ENCODE data around the gene CBLIF.
"Not testable (repeated sequence)": the region's sequence is repeated elsewhere in the genome, so short reads cannot be mapped to it uniquely, and the experiment has no call there.

The CBLIF gene

GRCh38 chr11:59849129-59849528 lies 3.8 kb upstream of the CBLIF start:
- TF ChIP-seq CTCF (IDR thresholded peaks at IDR 0.05; ENCODE audit: low read depth, low read length, missing control alignments) = no peak
- no peak overlapping the region for H3K4me3 ChIP-seq (ENCODE audit: low read depth, low read length)
- in situ Hi-C loops (cut with HindIII; ENCODE audit: low sequenced_read_pairs) = no loop called here
- no peak for DNase-seq (ENCODE audit: low read depth)

- DNase-seq (ENCODE audit: low read depth); in situ Hi-C loops (cut with HindIII; ENCODE audit: low sequenced_read_pairs); H3K4me3 ChIP-seq (ENCODE audit: low read depth, low read length): not testable (repeated sequence)
Measured at GRCh38 chr11:59848439-59848838, 3.1 kb upstream of the CBLIF start.

GRCh38 chr11:59847626-59848025 lies 2.3 kb upstream of the CBLIF start:
- in situ Hi-C loops (cut with HindIII; ENCODE audit: low sequenced_read_pairs) = no loop called here
- no peak for TF ChIP-seq CTCF (IDR thresholded peaks at IDR 0.05; ENCODE audit: low read depth, low read length, missing control alignments)
- no peak overlapping the region for H3K4me3 ChIP-seq (ENCODE audit: low read depth, low read length)
- DNase-seq (ENCODE audit: low read depth) = no peak

- in situ Hi-C loops (cut with HindIII; ENCODE audit: low sequenced_read_pairs) = no loop called here
- no peak for DNase-seq (ENCODE audit: low read depth)
- no peak for TF ChIP-seq CTCF (IDR thresholded peaks at IDR 0.05; ENCODE audit: low read depth, low read length, missing control alignments)
Measured at GRCh38 chr11:59846556-59846955, 1.3 kb upstream of the CBLIF start.

GRCh38 chr11:59842316-59842715 lies 3.0 kb downstream of the CBLIF start:
- TF ChIP-seq CTCF (IDR thresholded peaks at IDR 0.05; ENCODE audit: low read depth, low read length, missing control alignments) = no peak
- H3K4me3 ChIP-seq (ENCODE audit: low read depth, low read length) = no peak overlapping the region
- in situ Hi-C loops (cut with HindIII; ENCODE audit: low sequenced_read_pairs) = no loop called here
- no peak for DNase-seq (ENCODE audit: low read depth)

More at GRCh38 chr11:59846556-59846955, 1.3 kb upstream of the CBLIF start:
- no peak overlapping the region for H3K4me3 ChIP-seq (ENCODE audit: low read depth, low read length)

GRCh38 chr11:59841514-59841913 lies 3.8 kb downstream of the CBLIF start:
- no peak for DNase-seq (ENCODE audit: low read depth)
- in situ Hi-C loops (cut with HindIII; ENCODE audit: low sequenced_read_pairs) = no loop called here
- H3K4me3 ChIP-seq (ENCODE audit: low read depth, low read length) = no peak overlapping the region
- TF ChIP-seq CTCF (IDR thresholded peaks at IDR 0.05; ENCODE audit: low read depth, low read length, missing control alignments) = no peak

- no peak for TF ChIP-seq CTCF (IDR thresholded peaks at IDR 0.05; ENCODE audit: low read depth, low read length, missing control alignments)
- H3K4me3 ChIP-seq (ENCODE audit: low read depth, low read length) = no peak overlapping the region
- DNase-seq (ENCODE audit: low read depth) = no peak
- in situ Hi-C loops (cut with HindIII; ENCODE audit: low sequenced_read_pairs) = no loop called here
Measured at GRCh38 chr11:59839615-59840014, 5.7 kb downstream of the CBLIF start.

Data from astrocyte of the cerebellum (primary cell).